HepG2 (cell line): ENCODE results near the gene LDLRAD2.
"Not testable (repeated sequence)": the region's sequence is repeated elsewhere in the genome, so short reads cannot be mapped to it uniquely, and the experiment has no call there.

Experiments used
- SRSF9 ChIP-seq: fragments of 200-400 bp; formaldehyde crosslinking; IDR thresholded peaks from 2 replicates; pipeline ENCODE4 v1.6.1; 2018; ENCODE audit warnings: borderline replicate concordance, mild to moderate bottlenecking, low read depth, low read length; ENCODE audit not compliant: insufficient read depth, poor library complexity, severe bottlenecking
- ZNF124 ChIP-seq: sonication (generic); formaldehyde crosslinking; IDR thresholded peaks from 2 replicates; pipeline ENCODE4 v1.4.0; 2020; ENCODE audit warnings: missing genetic modification reagents

- TF ChIP-seq SRSF9; ZNF124 (CRISPR knock-in tag): not testable (repeated sequence)
Measured at GRCh38 chr1:21776925-21777324, 35.1 kb upstream of the LDLRAD2 start.
